GM21529 (cell line): ENCODE measurements around the gene ADI1.
"Not testable (repeated sequence)": the region's sequence is repeated elsewhere in the genome, so short reads cannot be mapped to it uniquely, and the experiment has no call there.

Experiments
- ATAC-seq: cut with Tn5 transposase; IDR thresholded peaks from one replicate; pipeline ENCODE4 v1.9.1; 2021; ENCODE audit not compliant: unreplicated experiment

Gene ADI1

DNA sequence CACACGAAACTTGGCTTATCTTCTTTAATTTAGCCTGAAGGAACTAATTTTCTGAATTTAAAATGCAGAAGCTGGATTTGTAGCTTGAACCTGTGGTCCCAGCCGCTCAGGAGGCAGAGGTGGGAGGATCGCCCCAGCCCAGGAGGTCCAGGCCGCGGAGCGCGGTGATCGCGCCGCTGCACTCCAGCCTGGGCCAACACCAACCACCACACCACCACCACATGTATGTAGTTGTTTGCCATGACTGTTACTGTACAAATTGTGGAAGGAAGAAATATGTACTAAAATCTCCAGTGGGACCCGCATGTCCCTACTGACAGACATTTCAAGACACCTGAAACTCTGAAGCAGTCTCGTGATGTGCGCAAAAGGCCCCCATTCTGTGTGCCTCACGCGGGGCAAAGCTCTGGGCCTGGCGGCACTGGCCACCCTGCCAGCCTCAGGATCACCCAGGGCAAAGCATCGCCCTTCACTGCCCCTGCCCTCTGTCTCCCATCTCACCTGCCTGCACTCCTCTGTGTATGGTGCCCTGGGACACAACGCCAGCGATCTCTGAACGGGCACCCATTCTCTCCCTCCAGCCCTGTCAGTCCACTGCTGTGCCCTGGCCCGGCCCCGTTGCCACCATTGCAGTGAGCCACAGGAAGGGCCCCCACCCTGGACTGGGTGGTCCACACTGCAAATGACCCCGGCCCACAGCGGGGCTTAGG is 10.1 kb upstream of the ADI1 start:
- no peak for ATAC-seq

DNA sequence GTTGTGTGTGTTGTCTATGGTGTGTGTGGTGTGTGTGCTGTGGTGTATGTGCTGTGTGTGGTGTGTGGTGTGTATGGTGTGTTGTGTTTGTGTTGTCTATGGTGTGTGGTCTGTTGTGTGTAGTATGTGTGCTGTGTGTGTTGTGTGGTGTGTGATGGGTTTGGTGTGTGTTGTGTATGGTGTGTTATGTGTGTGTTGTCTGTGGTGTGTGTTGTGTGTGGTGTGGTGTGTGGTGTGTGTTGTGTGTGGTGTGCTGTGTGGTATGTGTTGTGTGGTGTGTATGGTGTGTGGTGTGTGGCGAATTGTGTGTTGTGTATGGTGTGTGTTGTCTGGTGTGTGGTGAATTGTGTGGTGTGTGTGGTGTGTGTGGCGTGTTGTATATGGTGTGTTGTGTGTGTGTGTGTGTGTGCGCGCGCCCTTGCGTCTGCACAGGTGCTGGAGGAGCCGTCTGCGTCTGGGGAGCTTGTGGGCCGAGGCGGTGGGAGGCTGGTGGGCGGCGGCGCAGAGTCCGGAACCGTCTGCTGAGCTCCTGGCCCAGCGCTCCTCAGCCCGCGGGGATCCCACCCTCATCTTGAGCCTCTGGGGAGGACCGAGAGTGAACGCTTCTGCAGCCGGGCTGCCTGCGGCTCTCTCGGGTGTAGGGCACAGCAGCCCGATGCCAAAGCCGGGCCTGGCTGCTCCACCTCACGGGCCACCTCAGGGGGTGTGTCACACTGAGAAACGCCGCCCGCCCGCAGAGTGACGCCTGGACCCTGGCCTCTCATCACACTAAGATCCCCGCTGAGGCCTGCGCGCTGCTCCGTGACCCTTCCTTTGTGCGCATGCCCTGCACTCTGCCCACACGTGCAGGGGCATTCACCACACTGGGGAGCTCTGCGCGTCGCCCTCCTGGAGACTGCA is 8.8 kb upstream of the ADI1 start:
- ATAC-seq: no peak

DNA sequence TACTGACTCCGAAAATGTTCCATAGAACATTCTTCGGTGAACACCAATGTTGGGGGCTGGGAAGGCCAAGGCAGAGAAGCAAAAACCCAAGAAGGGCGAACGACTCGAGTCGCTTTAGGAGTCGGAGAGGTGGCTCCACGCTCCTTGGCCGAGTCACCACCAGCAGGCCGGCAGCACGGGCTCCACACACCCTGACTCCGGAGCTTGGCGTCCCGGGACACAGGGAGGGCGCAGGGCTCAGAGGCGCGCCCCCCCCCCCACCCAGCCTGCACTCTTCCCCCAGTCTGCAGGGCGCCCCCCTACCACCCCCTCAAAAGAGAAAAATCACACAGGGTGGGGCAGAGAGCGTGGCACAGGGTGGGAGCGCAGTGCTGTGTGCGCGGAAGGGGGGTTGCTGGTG is 7.5 kb upstream of the ADI1 start:
- no peak for ATAC-seq

GRCh38 chr2:3523551-3524041 is 4.3 kb upstream of the ADI1 start:
- no peak for ATAC-seq

DNA sequence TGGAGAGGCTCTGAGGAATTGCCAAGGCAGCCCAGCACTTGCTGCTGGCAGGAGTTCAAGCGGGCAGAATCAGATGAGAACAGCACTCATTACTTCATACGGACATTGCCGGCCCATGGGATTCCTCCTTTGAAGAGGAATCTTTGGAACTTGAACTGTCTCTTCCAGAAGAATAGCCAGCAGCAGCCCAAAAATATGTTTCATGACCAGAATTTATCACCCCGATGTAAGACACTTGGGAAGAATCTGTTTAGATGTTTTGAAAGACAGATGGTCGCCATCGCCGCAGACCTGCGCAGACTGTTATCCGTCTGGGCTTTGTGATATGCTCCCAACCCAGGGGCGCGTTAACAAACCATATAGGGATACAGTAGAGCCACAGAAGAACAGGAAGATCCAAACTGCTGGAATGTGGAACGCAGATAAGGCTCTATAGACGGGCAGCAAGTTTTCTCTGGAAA is 3.7 kb upstream of the ADI1 start:
- ATAC-seq: no peak

- no peak for ATAC-seq
These were observed 1.3 kb upstream of the ADI1 start for GRCh38 chr2:3520591-3520990.

DNA sequence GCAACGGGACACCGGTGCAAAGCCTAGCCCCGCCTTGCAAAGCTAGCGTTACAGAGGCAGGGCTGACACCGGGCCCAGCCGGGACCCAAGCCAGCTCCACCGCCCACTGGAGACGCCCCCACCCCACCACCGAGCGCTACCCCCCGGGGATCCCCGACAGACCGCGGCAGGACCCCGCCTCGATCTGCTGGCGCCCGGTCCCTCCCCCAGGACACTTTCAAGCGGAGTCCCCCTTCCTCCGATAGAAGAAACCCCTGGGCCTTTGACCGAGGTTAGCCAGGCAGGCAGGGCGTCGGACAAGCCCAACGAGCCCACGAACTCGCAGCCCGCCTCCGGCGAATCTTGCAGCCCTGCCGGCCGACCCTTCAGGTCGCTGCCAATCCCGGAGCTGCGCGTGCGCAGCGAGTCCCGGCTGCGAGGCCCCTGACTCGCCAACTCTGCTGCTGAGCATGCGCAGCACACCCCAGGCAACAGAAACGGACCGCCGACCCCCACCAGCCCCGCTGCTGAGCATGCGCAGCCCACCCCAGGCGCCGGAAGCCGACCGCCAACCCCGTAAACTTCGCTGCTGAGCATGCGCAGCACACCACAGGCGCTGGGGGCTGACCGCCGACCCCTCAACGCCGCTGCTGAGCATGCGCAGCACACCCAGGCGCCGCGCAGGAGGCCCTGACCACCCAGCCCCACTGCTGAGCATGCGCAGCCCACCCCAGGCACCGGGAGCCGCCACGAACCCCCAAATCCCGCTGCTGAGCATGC is 656 bp downstream of the ADI1 start:
- peak; percentile 80 for ATAC-seq

DNA sequence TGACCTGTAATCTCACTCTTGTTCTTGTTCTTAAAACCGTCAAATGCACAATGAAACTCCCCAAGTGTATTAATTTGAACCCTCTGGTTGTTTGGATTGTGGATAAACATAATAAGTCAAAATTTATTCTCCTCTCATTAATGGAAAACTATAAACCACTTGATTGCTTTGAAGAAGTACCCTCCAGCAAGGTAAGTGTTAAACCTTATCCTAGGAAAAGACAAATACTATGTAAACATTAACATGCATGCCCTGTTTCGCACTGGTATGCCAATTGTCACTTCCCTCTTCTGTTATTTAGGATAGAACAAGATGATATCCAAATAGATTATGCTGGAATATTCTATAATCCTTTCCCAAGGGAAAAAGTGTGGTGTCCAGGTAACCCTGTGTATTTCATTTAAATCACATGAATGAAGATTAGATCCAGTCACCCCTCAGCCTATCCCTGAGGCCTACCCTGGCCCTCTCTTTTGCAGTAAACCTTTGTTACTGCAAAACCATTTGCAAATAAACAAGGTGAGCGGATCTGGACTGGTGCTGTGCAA is 1.3 kb downstream of the ADI1 start:
- ATAC-seq: no peak

DNA sequence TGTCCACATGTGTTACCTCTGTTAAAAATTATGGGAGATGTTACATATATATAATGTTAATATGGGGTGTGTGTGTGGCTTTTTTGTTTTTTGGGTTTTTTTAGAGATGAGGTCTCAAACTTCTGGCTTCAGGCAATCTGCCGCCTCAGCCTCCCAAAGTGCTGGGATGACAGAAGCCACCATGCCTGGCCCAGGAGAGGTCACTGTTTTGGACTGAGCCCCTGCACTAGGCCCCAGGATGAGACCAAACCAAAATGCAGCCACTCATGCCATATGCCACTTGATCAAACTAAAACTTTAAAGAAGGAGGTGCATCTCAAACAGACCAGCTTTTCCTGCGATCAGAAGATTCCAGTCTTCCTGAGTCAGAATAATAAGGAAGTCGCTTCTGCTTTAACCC is 2.5 kb downstream of the ADI1 start:
- ATAC-seq: no peak

GRCh38 chr2:3515438-3515837 is 3.9 kb downstream of the ADI1 start:
- ATAC-seq: not testable (repeated sequence)

DNA sequence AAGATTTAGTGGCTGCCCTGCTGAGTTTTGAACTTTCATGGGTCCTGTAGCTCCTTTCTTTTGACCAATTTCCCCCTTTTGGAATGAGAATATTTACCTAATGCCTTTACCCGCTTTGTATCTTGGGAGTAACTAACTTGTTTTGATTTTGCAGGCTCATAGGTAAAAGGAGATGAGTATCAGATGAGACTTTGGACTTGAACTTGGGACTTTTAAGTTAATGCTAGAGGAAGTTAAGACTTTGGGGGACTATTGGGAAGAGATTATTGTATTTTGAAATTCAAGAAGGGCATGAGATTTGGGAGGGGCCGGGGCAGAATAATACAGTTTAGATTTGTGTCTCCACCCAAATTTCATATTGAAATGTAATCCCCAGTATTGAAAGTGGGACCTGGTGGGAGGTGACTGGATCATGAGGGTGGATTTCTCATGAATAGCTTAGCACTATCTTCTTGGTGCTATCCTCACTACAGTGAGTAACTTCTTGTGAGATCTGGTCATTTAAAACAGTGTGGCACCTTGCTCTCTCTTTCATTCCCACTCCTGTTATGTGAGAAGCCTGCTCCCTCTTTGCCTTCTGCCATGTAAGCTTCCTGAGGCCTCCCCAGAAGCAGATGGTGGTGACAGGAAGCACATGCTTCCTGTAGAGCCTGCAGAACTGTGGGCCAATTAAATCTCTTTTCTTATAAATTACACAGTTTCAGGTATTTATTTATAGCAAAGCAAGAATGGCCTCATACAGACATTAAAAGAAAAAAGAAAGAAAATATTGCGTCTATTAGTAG is 6.1 kb downstream of the ADI1 start:
- ATAC-seq: no peak

GRCh38 chr2:3512086-3512485 is 7.2 kb downstream of the ADI1 start:
- no peak for ATAC-seq

DNA sequence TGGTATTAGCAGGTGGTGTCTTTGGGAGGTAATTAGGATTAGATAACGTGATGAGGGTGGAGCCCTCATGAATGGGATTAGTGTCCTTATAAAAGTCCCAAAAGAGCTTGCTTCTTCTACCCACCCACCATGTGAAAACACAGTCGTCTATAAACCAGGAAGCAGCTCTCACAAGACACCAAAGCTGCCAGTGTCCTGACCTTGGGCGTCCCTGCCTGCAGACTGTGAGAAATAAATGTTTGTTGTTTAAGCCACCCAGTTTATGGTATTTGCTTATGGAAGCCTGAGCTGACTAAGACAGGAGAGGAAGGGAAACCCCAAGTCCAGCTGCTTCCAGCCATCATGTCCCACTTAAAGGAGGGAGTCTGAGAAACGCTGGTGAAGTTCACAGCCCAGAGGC is 13.6 kb downstream of the ADI1 start:
- no peak for ATAC-seq

DNA sequence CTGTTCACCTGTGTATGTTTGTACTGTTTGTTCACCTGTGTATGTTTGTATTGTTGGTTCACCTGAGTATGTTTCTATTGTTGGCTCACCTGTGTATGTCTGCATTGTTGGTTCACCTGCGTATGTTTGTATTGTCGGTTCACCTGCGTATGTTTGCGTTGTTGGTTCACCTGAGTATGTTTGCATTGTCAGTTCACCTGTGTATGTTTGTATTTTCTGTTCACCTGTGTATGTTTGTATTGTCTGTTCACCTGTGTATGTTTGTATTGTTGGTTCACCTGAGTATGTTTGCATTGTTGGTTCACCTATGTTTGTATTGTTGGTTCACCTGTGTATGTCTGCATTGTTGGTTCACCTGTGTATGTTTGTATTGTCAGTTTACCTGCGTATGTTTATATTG is 14.6 kb downstream of the ADI1 start:
- no peak for ATAC-seq

DNA sequence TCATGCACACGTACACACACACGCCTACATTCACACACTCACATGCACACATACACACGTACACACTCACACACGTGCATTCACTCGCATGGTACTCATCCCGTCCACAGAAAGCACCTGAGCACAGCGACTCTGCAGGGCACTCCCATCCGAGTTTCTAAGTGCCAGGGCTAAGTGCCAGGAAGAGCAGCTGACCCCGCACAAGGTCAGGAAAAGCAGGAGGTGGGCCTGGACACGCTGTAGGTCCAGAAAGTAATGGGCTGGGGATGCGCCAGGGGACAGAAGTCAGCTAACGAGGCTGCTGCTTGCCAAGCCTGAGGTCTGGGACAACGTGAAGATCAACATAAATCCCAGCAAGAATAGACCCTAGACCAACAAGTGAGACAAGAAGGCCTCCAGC is 15.8 kb downstream of the ADI1 start:
- ATAC-seq: no peak

GRCh38 chr2:3503046-3503445 is 16.3 kb downstream of the ADI1 start:
- no peak for ATAC-seq

- no peak for ATAC-seq
These were observed 18.9 kb downstream of the ADI1 start for GRCh38 chr2:3500326-3500899.

DNA sequence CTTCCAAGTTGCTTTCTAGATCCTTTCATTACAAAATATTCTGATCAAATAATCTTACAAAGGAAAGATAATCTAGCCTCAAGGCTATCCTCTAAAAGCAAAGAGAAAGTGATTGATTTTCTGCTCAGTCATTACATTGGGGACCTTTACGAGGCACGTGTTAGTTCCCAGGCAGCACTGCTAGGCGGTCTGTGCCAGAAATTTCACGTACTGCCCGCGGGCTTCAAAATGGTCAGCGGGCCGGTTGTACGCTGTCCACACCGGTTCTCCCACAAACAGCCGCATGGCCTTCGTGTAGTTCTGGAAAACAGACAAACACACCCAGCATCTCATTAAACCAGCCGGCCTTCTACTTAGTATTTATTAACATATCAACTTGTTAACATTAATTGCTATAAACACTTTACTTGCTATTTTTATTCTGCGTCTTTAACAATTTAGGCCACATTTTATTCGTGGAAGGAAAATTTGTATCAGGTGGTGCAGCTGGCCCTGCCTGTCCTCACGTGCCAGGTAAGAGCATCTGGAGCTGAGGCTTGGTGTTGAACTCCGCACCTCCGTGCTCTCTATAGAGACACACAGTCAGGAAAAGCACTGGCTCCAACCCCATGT is 20.4 kb downstream of the ADI1 start:
- ATAC-seq: no peak

DNA sequence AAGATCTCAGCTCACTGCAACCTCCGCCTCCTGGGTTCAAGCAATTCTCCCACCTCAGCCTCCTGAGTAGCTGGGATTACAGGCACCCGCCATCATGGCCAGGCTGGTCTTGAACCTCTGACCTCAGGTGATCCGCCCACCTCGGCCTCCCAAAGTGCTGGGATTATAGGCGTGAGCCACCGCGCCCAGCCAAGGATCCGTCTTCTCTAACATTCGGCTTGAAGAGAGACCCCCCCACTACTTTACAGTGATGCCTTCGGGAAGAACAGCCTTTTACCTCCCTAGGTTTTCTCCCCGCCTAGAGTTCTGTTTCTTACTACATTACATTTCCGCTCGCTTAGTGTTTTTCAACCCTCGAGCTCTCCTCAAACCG is 22.6 kb downstream of the ADI1 start:
- ATAC-seq: not testable (repeated sequence)
